HepG2 (cell line): ENCODE results near the gene GCHFR. TPM values are rescaled to one million over a fixed set of nuclear protein-coding genes. Genes with fewer than 3 reads are reported as not detected.
A peak's percentile ranks its signal among the peaks of the same experiment; 100 is the strongest.

ENCODE experiments used
- DMAP1 ChIP-seq: IDR thresholded peaks from 2 replicates; pipeline ENCODE4 v1.6.1; 2016
- GATAD1 ChIP-seq: IDR thresholded peaks from 2 replicates; pipeline ENCODE4 v1.6.1; 2016; ENCODE audit warnings: missing genetic modification reagents, missing compliant biosample characterization
- GTF3A ChIP-seq: sonication (generic); formaldehyde crosslinking; conservative IDR thresholded peaks from 2 replicates; pipeline ENCODE4 v1.4.0; 2020; ENCODE audit warnings: mild to moderate bottlenecking, missing genetic modification reagents
- HMG20A ChIP-seq: IDR thresholded peaks from 2 replicates; pipeline ENCODE4 v1.6.1; 2016; ENCODE audit warnings: borderline replicate concordance
- KLF6 ChIP-seq: IDR thresholded peaks from 2 replicates; pipeline ENCODE4 v1.8.0; 2016; ENCODE audit warnings: missing biosample characterization, missing genetic modification reagents
- MAFK ChIP-seq, 2 experiments: IDR thresholded peaks in 1 of 2; conservative IDR thresholded peaks in 1 of 2; 2 replicates each; pipeline ENCODE4 v1.6.1; 2011; ENCODE audit warnings: improper control_type of control experiment in 2 of 2, low read length in 2 of 2
- MEIS1 ChIP-seq: sonication (generic); formaldehyde crosslinking; IDR thresholded peaks from 2 replicates; pipeline ENCODE4 v1.9.0; 2021; ENCODE audit warnings: mild to moderate bottlenecking, missing genetic modification reagents, moderate library complexity, borderline replicate concordance
- NR2F6 ChIP-seq, 2 experiments: IDR thresholded peaks; 2 replicates each; pipeline ENCODE4 v1.6.1; 2016; ENCODE audit warnings: antibody characterized with exemption in 1 of 2, mild to moderate bottlenecking in 1 of 2
- RXRA ChIP-seq: sonication (generic); formaldehyde crosslinking; IDR thresholded peaks from 2 replicates; pipeline ENCODE4 v1.5.1; 2020; ENCODE audit warnings: missing genetic modification reagents
- SMAD3 ChIP-seq: sonication (generic); formaldehyde crosslinking; IDR thresholded peaks from 2 replicates; pipeline ENCODE4 v1.4.0; 2020; ENCODE audit warnings: missing genetic modification reagents
- TCF12 ChIP-seq, 2 experiments: fragments of 450-650 bp in 1 of 2; sonication (generic) in 1 of 2; formaldehyde crosslinking in 1 of 2; IDR thresholded peaks; 2 replicates each; pipeline versions ENCODE4 v1.6.1 to v1.8.0; 2017 to 2022; ENCODE audit warnings: antibody characterized with exemption in 1 of 2, mild to moderate bottlenecking in 1 of 2, missing genetic modification reagents in 1 of 2, moderate library complexity in 1 of 2
- ZBTB3 ChIP-seq: sonication (generic); formaldehyde crosslinking; IDR thresholded peaks from 2 replicates; pipeline ENCODE4 v1.4.0; 2020; ENCODE audit warnings: low read depth, mild to moderate bottlenecking, moderate library complexity, missing genetic modification reagents, borderline replicate concordance
- ZNF350 ChIP-seq: sonication (generic); formaldehyde crosslinking; IDR thresholded peaks from 2 replicates; pipeline ENCODE4 v1.4.0; 2020; ENCODE audit warnings: mild to moderate bottlenecking, low read depth, missing genetic modification reagents, borderline replicate concordance
- polyA plus RNA-seq, 8 experiments: library from polyadenylated mRNA; depleted of rRNA in 3 of 8; stranded (reverse) in 7 of 8; unstranded in 1 of 8; fragments of >200 nt; fragmentation: Illumina TruSeq in 4 of 8; extraction: Trizol in 4 of 8; gene quantifications; 2 replicates each; pipeline versions ENCODE4 v1.2.1 to v1.2.3, GENCODE V29; 2011 to 2016; ENCODE audit warnings: low read depth in 4 of 8, missing spikeins in 1 of 8, mixed read lengths in 1 of 8; ENCODE audit not compliant: insufficient read depth in 1 of 8
- total RNA-seq, 5 experiments: library from RNA; depleted of rRNA; stranded (reverse); fragments of >200 nt; fragmentation: Illumina TruSeq; extraction: Trizol; gene quantifications; 2 replicates each; pipeline ENCODE4 v1.2.3, GENCODE V29; 2016; ENCODE audit warnings: low read depth in 1 of 5
- TF ChIP-seq, protein P1 (sequence below): sonication (generic); formaldehyde crosslinking; IDR thresholded peaks from 2 replicates; pipeline ENCODE4 v1.9.0; 2021; ENCODE audit warnings: mild to moderate bottlenecking, missing genetic modification reagents
- TF ChIP-seq, protein P2 (sequence below): sonication (generic); formaldehyde crosslinking; conservative IDR thresholded peaks from 2 replicates; pipeline ENCODE4 v1.8.0; 2022; ENCODE audit warnings: low read depth, missing genetic modification reagents
- TF ChIP-seq, protein P3 (sequence below): IDR thresholded peaks from 2 replicates; pipeline ENCODE4 v1.6.1; 2016; ENCODE audit warnings: mild to moderate bottlenecking, missing biosample characterization, missing genetic modification reagents
- TF ChIP-seq, protein P4 (sequence below): sonication (generic); formaldehyde crosslinking; IDR thresholded peaks from 2 replicates; pipeline ENCODE4 v1.4.0; 2020; ENCODE audit warnings: missing genetic modification reagents

The GCHFR gene
- total and polyA plus RNA-seq, 2 of the 13 experiments (the other 11 are each of a cell fraction or from before 2014, with no cell fraction given): 51.5 to 92.4 TPM

DNA sequence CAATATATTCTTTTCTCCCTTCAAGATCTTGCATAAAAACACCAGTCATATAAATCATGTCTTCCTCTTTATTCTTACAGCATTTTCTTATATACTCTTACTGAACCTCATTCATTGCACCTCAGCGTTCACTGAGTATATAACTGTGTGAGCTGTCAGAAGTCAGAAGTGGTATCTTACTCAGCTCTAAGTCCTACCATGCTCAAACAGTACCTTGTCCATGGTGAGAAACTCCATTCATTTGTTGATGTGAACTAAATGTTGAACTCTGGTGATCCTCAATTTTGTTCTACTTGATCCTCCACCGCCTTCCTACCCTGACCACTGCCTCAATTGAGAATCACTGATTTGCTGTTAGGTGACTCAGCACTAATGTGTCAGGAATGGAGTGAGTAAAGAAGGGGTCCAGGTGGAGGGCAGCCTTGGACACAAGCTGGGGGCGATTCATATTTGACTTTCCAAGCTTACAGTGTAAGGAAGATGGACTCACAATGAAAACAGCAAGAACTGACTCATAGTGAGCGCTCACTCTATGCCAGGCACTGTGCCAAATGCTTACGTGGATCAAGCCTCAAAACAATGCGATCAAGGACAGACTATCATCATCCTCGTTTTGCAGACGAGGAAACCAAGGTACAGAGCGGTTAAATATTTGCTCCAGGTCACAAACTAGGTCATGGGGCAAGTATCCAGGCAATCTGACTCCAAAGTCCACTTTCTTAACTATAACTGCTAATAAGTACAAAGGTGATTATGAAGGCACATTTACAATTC lies 29.5 kb downstream of the GCHFR start (continued):
- TF ChIP-seq, protein P1, sequence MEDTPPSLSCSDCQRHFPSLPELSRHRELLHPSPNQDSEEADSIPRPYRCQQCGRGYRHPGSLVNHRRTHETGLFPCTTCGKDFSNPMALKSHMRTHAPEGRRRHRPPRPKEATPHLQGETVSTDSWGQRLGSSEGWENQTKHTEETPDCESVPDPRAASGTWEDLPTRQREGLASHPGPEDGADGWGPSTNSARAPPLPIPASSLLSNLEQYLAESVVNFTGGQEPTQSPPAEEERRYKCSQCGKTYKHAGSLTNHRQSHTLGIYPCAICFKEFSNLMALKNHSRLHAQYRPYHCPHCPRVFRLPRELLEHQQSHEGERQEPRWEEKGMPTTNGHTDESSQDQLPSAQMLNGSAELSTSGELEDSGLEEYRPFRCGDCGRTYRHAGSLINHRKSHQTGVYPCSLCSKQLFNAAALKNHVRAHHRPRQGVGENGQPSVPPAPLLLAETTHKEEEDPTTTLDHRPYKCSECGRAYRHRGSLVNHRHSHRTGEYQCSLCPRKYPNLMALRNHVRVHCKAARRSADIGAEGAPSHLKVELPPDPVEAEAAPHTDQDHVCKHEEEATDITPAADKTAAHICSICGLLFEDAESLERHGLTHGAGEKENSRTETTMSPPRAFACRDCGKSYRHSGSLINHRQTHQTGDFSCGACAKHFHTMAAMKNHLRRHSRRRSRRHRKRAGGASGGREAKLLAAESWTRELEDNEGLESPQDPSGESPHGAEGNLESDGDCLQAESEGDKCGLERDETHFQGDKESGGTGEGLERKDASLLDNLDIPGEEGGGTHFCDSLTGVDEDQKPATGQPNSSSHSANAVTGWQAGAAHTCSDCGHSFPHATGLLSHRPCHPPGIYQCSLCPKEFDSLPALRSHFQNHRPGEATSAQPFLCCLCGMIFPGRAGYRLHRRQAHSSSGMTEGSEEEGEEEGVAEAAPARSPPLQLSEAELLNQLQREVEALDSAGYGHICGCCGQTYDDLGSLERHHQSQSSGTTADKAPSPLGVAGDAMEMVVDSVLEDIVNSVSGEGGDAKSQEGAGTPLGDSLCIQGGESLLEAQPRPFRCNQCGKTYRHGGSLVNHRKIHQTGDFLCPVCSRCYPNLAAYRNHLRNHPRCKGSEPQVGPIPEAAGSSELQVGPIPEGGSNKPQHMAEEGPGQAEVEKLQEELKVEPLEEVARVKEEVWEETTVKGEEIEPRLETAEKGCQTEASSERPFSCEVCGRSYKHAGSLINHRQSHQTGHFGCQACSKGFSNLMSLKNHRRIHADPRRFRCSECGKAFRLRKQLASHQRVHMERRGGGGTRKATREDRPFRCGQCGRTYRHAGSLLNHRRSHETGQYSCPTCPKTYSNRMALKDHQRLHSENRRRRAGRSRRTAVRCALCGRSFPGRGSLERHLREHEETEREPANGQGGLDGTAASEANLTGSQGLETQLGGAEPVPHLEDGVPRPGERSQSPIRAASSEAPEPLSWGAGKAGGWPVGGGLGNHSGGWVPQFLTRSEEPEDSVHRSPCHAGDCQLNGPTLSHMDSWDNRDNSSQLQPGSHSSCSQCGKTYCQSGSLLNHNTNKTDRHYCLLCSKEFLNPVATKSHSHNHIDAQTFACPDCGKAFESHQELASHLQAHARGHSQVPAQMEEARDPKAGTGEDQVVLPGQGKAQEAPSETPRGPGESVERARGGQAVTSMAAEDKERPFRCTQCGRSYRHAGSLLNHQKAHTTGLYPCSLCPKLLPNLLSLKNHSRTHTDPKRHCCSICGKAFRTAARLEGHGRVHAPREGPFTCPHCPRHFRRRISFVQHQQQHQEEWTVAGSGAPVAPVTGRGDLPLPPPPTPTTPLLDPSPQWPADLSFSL: peak; percentile 58; the same call in 1 of the 2 replicates
- peak; percentile 95 for TF ChIP-seq NR2F6 (IDR thresholded peaks at IDR 0.05)
- peak; percentile 95 for TF ChIP-seq NR2F6 (CRISPR knock-in tag; IDR thresholded peaks at IDR 0.05)
- TF ChIP-seq RXRA: peak; percentile 78; the same call in 1 of the 2 replicates
- 0 out of 2 replicates have a peak, but pooled peaks have one; percentile 22 for TF ChIP-seq DMAP1 (CRISPR knock-in tag)
- peak; percentile 70; the same call in 1 of the 2 replicates for TF ChIP-seq HMG20A (CRISPR knock-in tag)
- no peak for TF ChIP-seq MEIS1 (CRISPR knock-in tag)
- TF ChIP-seq, protein P2, sequence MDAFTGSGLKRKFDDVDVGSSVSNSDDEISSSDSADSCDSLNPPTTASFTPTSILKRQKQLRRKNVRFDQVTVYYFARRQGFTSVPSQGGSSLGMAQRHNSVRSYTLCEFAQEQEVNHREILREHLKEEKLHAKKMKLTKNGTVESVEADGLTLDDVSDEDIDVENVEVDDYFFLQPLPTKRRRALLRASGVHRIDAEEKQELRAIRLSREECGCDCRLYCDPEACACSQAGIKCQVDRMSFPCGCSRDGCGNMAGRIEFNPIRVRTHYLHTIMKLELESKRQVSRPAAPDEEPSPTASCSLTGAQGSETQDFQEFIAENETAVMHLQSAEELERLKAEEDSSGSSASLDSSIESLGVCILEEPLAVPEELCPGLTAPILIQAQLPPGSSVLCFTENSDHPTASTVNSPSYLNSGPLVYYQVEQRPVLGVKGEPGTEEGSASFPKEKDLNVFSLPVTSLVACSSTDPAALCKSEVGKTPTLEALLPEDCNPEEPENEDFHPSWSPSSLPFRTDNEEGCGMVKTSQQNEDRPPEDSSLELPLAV (CRISPR knock-in tag): no peak
- TF ChIP-seq, protein P3, sequence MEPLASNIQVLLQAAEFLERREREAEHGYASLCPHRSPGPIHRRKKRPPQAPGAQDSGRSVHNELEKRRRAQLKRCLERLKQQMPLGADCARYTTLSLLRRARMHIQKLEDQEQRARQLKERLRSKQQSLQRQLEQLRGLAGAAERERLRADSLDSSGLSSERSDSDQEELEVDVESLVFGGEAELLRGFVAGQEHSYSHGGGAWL (CRISPR knock-in tag): no peak
- no peak for TF ChIP-seq GTF3A (CRISPR knock-in tag)
- no peak for TF ChIP-seq ZBTB3 (CRISPR knock-in tag)
- TF ChIP-seq GATAD1 (CRISPR knock-in tag): 0 out of 2 replicates have a peak, but pooled peaks have one; percentile 30
- TF ChIP-seq KLF6 (CRISPR knock-in tag): no peak
- TF ChIP-seq, protein P4, sequence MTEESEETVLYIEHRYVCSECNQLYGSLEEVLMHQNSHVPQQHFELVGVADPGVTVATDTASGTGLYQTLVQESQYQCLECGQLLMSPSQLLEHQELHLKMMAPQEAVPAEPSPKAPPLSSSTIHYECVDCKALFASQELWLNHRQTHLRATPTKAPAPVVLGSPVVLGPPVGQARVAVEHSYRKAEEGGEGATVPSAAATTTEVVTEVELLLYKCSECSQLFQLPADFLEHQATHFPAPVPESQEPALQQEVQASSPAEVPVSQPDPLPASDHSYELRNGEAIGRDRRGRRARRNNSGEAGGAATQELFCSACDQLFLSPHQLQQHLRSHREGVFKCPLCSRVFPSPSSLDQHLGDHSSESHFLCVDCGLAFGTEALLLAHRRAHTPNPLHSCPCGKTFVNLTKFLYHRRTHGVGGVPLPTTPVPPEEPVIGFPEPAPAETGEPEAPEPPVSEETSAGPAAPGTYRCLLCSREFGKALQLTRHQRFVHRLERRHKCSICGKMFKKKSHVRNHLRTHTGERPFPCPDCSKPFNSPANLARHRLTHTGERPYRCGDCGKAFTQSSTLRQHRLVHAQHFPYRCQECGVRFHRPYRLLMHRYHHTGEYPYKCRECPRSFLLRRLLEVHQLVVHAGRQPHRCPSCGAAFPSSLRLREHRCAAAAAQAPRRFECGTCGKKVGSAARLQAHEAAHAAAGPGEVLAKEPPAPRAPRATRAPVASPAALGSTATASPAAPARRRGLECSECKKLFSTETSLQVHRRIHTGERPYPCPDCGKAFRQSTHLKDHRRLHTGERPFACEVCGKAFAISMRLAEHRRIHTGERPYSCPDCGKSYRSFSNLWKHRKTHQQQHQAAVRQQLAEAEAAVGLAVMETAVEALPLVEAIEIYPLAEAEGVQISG (CRISPR knock-in tag): peak; percentile 34; the same call in 1 of the 2 replicates
- peak; percentile 72 to 95 for TF ChIP-seq MAFK (conservative IDR thresholded peaks at IDR 0.05 in 1 of 2, IDR thresholded peaks at IDR 0.05 in 1 of 2; ENCODE audit: low read length in 2 of 2)
- no peak for TF ChIP-seq TCF12 (IDR thresholded peaks at IDR 0.05)
- TF ChIP-seq TCF12 (CRISPR knock-in tag; IDR thresholded peaks at IDR 0.05): no peak
- TF ChIP-seq ZNF350: no peak; the same call in 1 of the 2 replicates
- no peak for TF ChIP-seq SMAD3
